NCI-H187 treated with DMSO at 0.1 percent for 48 hours (cell line): ENCODE measurements around the gene FEN1.

ENCODE experiments used
- DNase-seq: peaks from one replicate; lab custom pipeline; 2025; lab: John Stamatoyannopoulos, UW

Gene FEN1

DNA sequence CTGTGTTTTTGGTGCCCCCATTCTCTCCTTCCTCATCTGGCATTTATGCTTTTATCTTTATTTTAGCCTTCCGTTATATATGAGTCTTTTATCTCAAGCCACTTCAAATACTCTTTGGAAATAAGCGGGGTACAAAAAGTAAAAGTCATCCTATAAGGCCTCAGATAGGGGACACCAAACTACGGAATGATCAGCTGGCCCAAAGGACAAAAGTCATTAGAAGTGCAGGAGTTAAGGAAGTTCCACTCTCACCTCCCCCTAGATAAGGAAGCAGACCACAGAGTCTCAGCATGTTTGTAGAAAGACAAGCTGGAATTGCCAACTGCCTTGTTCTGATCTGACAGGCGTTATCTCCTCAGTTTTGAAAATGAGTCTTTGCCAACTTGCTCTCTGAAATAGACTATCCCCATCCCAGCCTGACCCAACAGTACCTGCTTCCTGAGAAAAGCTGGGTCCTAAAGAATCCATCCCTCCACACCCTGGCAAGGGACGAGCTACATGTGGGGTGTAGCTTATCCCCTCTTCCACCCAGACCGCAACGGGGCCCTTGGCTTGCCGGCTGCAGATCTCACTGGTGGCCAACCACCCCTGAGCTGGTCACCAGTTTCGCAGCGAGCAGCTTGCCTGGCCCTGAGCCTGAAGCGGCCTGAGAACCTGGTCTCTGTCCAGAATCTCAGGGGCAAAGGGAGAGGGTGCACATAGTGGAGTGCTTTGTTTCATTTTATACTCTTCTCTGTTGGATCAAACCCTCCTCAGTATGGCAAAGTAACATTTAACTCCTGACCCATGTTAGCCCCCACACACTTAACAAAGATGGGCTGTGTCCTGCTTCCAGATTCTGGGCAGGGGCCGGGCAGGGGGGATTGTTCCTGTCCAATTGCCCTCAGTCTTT lies 49.2 kb downstream of the FEN1 start:
- DNase-seq, result no peak

DNA sequence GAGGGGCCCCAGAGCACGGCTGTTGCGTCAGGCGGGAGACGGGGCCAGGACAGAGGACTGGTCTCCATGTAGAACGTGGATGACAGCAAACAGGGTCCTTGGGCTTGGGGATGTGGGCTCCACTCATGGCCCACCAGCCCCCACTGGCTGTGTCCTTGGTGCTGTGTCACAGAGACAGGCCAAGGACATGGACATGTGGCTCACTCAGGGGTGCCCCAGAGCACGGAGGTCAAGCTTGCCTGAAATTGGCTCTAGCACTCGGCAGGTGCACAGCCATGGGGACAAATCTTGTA lies 49.8 kb downstream of the FEN1 start:
- no peak for DNase-seq

DNA sequence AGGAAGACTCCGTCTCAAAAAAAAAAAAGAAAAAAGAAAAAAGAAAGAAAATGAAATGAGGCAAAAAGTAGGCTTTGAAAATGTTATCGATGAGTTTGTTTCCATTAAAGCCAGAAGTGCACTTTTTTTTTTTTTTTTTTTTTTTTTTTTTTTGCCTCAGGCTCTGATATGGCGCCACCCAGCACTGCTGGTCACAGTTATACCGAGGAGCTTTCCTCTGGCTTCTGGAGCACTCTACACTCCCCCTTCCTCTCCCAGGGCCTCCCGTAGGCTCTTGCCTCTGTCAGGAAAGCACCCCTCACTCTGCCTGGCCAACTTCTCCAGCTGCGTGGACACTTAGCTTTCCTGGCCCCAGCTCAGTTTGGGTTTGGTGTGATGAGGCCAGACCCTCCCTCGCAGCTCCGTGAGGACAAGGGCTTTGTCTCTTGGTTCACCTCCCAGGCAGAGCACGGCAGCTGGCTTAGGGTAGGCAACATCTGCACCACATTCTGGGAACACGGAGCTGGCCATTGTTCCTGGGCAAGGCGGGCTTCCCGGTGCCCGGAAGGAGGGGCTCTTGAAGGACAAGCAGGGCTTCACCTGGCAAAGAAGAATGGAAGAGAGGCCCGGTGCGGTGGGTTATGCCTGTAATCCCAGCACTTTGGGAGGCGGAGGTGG lies 52.3 kb downstream of the FEN1 start:
- DNase-seq, result no peak

DNA sequence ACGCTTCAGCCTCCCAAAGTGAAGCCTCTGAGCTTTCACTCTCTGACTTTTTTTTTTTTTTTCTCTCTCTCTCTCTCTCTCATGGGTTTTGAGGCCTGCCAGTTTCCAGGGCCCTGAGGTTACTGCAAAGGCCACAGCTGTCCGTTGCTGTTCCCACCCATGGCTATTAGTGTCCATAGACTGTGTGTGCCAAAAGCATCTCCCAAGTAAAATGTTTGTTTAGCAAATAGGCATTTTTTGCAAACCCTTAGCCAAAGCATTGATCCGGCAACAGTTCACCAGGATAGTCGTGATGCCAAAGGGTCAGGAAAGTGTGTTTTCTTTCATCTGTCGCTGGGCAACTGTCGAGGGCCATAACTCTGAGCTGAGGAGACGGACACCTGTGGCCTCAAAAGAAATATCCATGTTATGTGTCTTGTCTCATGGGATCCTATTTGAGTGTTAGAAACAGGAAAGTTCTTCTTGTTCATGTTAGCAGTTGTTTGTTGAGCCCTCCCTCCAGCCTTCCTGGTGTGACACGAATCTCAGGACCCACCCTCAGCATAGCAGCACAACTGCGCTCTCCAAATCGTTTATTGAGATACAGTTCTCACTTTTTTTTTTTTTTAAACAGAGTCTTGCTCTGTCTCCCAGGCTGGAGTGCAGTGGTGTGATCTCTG lies 53.8 kb downstream of the FEN1 start:
- no peak for DNase-seq
